Measurements from ENCODE around the gene MTHFR.
"Not testable (repeated sequence)": the region's sequence is repeated elsewhere in the genome, so short reads cannot be mapped to it uniquely, and the experiment has no call there.

The MTHFR gene

DNA sequence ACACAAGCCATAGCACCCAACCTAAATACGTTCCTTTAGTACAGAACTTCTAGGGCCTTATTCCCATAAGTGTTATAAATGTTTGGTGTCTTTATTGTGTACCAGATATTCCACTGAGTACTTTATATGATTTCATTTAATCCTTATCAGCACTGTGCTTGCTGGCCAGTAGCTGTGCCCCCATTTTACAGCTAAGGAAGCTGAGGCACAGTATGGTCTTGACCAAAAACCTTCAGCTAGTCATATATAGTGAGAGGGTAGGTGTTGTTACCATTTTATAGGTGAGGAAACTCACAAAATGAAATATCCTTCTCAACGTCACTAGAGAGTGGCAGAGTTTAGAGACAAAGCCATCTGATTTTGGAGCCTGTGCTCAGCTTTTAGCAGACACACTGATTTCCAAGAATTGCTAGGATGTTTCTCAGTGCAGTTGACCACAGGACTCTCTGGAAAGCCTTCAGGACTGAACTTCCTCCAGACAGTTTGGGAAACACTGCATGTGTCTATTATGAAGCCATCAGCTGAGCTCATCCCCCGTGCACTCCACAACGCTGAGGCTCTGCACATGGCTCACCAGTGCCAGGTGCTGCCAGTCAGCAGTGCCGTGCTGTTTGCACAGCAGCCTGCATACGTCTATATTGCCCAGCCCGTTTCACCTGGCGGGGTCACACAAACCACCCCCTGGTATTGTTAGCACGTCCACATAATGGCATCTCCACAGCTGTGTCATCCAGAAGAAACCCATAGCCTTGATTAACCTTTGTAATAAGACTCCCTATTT, 26.4 kb upstream of the MTHFR start:
- peak; percentile 19 to 58 for DNase-seq

DNA sequence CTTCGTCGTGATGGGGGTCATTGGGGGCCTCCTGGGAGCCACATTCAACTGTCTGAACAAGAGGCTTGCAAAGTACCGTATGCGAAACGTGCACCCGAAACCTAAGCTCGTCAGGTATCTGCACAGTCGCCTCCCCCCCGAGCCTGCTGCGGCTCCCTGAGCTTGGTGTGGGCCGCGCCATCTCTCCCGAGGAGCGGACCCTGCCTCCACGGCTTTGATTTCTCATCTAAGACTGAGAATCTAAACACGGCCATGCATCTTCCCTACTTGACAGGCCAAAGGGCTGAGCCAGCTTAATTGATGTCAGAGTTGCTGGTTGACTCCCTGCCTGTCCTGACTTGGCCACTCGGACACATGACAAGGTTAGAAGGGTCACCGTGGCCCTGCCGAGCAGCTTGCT, 22.7 kb upstream of the MTHFR start:
- no peak for DNase-seq

DNA sequence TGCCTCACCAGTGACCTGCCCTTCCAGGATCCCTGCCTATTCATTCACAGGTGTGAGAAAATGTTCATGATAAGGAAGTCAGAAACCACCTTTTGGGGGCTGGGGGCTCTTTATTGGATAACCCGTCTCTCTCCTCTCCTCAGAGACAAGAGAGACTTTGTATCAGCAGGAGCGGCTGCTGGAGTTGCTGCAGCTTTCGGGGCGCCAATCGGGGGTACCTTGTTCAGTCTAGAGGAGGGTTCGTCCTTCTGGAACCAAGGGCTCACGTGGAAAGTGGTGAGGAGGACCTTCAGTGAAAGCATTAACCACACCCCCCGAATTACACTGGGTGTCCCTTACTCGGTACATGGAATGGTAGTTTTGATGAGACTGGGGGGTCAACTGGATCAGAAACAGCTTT, 21.2 kb upstream of the MTHFR start:
- DNase-seq = no peak

DNA sequence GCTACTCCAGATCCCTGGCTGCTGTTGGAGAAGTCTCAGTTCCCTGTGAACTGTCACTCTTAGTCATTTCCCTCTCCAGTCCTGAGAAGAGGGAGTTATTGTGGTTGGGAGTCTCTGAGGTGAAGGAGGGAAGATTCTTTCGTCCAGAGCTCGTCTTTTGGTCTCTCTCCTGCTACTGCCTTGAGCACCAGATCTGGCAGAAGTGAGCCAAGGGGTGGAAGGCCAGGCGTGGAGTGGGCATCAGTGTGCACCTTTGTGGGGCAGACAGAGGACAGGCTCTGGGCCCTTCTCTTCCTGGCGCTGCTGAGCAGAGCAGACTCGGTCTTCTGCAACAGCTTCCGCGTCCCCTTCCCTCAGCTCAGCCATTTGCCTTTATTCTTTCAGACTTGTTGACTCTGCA, 19.4 kb upstream of the MTHFR start:
- DNase-seq = no peak

DNA sequence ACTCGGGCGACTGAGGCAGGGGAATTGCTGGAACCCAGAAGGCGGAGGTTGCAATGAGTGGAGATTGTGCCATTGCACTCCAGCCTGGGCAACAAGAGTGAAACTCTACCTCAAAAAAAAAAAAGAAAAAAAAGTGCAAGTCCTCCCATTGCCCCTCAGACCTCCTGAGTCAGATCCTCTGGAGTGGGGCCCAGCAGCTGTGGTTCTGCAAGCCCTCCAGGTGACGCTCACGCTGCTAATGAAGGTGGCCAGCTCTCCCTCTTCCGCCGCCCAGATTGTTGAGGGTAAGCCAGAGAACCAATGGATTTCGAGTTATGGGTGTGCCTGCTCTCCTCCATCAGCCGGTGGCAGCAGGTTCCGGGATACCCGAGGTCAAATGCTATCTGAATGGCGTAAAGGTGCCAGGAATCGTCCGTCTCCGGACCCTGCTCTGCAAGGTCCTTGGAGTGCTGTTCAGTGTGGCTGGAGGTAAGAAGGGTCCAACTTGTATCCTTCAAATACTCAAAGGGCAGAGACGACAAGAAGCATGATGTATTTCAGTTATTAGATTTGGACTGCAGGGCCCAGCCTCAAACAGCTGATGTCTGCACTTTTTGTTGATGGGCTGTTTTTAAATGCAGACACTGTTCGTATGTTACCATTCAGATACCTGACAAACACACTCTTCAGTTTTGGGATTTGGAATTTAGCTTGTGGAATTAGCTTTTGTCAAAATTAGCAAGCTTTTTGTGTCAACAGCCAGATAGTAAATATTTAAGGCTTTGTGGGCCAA, 17.8 kb upstream of the MTHFR start:
- DNase-seq = no peak

DNA sequence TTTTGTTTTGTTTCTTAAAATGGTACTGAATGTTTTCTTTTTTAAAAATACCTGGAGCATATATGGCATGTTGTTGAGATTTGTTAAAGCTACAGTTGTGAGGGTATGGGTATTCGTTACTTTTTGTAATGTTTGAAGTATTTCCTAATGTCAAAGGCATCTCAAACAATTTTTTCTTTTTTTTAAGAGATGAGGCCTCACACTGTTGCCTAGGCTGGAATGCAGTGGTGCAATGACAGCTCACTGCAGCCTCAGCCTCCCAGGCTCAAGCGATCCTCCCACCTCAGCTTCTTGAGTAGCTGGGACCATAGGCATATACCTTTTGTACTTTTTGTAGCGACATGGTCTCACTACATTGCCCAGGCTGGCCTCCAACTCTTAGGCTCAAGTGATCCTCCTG, 16.3 kb upstream of the MTHFR start:
- DNase-seq = no peak

DNA sequence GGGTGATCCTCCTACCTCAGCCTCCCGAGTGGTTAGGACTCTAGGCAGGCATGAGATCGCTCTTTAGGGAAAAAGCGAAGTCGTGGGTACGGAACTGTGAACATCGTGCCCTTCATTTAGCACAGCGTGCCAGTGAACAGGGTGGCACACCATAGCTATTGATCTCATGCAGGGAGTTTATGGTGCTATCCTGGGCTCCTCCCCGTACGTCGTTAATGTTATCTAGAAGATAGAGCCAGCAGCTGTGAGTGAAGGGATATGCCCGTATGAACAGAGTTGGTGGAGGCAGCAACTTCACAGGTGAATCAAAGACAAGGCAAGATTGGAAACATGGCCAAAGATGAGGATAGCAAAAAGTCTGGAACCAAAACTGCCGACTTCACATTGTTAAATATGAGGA, 11.4 kb upstream of the MTHFR start:
- no peak for DNase-seq

DNA sequence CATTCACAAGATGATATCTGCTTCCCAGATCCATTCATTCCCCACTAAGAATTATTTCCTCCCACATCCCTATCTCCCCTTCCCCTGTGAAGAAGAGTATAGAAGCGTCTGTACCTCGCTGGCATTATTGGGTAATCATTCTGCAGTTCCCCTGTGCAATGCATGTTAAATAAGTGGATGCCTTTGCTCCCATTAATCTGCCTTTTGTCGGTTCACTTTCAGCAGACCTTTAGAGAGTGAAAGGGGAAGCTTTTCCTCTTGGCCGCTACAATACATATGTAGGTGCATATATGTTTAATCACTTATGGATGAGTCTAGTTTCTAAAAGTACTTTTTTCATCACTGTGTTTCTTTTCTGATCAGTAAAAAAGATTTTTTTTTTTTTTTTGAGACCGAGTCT, 7.3 kb upstream of the MTHFR start:
- DNase-seq = no peak

DNA sequence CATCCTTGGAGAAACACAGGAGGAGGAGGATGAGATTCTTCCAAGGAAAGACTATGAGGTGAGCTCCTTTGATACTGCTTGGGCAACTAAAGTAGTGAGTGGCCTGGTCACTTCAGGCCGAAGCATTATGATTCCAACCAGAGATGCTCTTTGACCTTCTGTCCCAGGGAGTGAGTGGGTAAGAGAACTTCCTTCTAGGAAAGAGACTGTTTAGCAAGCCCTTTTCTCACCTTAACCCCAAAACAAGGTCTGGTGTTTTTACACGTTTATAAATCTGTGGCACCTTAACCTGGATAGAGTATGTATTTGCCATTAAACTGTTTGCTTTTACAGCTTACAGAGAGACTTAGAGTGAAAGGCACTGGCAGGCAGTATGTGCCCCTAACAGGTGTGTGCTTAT, 1.4 kb upstream of the MTHFR start:
- DNase-seq = no peak

DNA sequence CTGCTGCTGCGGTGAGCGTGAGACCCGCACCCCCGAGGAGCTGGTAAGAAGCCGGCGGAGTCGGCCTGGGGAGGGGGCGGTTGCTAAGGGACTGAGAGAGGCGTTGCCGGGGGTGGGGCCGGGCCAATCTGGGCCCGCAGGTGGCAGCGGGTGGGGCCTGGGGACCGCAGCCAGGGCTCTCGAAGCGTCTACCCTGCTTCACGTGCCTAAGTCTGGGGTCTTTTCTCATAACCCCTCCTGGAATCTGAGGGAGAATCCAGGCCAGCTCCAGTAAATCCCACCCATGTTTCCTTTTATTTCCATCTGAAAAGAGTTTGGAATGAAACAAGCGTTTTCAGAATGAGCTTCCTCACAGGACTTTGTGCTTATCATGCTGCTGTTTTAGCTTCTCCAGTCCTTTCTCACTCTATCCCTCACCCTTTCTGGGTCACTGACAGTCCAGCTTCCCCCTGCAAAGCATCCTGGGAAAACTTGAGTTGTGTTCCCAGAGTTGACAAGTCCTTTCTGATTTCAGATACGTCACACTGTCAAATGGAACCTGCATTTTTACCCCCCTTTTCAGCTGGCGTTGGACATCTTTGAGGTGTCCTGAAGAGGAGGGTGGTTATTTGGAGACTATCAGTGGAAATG, 658 bp upstream of the MTHFR start:
- DNase-seq = no peak

DNA sequence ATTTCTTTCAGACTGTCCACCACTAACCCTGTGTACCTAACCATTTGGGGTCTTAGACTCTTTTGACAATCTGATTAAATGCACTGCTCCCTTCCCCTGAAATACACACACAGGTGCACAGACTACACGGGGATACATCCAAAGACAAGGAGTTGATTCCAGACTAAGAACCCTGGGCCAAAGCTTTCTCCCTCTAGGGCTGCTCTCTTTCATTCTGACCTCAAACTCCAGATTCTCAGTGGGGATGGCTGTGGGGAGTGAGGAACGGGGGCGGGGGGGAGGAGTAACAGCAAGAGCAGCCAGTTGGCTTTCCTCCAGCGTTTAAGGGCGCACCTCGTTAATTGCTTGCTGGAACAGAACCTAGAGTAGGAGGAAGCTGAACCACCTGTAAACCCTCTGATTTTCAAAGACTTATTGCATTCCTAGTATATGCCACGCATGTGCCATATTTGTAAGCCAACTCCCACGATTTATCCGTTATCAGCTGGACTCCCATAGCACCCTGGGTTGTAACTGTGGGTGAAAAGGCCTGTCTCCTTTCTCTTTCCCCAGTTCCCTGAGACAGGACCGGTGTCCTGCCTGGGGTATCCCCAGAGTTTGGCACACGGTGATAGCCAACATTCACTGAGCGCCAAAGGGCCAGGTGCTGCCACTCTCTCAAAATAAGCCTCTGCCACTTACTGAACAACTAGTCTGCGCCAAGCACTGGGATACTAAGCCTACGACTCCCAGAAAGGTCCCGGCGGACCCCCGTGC, 920 bp downstream of the MTHFR start:
- DNase-seq = peak in 1 of 2 experiments; percentile 8

DNA sequence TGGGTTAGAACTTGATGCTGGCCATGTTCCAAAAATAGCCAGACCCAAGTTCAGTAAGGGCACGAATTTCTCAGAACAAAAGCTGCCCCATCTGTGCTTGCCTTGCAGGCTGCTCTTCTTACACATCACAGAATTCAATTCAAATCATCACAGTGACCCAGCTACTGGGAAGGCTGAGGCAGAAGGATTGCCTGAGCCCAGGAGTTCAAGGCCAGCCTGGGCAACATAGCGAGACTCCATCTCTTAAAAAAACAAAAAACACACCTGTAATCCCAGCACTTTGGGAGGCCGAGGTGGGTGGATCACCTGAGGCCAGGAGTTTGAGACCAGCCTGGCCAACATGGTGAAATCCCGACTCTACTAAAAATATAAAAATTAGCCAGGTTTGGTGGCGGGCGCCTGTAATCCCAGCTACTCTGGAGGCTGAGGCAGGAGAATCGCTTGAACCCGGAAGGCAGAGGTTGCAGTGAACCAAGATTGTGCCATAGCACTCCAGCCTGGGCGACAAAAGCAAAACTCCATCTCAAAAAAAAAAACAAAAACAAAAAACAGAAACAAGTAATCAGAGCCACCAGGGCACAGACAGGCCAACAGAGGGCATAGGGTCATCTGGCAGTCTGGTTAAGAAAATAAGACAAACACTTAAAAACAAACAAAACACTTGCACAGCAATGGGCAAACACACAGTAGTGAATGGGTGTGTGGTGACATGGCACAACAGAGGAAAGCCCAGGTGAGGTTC, 1.7 kb downstream of the MTHFR start:
- not testable (repeated sequence) for DNase-seq

DNA sequence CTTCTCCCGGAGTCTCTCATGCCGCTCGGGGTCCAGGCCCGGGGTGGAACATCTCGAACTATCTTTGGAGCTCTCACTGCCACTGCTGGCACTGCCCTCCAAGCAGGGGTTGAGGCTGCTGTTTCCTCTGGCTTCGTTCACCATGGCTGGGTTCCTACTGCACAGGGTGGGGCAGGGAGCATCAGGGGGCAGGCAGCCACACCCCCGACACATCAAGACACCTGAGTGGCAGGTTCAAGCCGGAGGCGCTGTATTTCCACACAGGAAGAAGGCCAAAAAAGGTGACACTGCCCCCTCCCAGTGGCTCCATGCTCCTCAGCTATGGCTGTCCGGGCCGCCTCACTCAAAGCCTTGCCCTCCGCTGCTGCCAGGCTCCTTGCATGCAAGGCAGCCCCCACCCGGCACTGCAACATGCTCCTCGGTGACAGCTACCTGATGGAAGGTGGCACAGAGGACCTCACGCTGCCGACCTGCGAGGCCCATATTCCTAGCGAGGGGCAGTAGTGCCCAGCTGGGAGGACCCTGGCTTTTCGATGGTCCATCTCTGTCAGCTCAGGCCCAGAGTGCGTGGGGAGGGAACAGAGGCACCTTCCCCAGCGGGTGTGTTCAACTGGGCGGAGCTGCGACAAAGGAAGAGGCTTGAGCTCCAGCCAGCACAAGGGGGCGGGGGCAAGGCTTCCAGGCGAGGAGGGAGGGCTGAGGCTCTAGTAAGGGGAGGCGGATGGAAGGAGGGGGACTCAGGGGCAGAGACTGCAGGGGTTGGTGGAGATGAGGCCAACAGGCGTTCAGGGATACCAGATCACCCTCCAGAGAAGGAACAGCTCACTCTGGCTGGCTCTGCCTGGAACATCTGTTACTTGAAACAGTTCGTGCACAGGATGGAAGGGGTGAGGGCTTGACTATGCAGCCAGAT, 2.5 kb downstream of the MTHFR start:
- DNase-seq = peak; percentile 60 to 84

DNA sequence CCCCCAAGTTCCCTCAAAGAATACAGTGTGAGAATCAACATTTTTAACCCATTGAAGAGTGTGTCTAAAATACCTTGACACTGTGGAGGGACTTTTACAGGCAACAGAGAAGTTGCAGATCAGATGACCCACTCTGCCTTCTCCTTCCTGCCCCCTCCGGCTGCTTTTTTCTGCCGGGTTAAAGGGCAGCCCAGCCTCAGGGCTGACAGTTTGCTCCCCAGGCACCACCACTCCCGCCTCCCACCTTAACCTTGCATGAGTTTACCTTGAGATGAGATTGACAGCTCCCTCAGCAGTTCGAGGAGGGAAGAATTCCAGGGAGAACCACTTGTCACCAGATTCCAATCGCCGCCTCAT, 3.2 kb downstream of the MTHFR start:
- DNase-seq = no peak

DNA sequence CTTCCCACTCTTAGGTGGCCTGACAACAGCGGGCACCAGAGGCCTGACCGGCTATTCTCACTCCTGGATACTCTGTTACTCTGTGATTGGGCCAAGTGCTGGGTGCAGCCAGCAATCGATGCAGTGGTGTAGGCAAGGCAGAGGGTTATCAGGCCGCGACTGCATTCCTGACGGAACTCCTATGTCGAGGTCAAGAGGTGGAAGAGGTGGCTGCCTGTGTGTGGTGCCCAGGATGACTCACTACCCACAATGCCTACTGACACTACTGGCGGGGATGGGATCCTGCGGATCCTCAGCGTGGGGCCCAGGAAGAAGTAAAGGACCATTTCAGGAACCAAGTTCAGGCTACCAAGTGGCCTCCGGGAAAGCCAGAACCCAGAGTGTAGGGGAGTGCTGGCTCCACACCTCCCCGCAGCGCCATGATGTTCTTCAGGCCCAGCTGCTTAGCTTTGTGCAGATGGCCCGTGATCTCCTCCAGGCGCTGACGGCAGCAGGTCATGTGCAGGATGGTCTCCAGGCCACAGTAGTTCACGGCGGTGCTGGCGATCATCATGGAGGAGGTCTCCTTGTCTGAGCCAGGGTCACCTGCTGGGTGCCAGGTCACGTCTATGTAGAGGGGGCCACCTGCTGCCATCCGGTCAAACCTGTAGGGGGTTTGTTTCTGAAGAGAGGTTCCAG, 4.9 kb downstream of the MTHFR start:
- DNase-seq = no peak

DNA sequence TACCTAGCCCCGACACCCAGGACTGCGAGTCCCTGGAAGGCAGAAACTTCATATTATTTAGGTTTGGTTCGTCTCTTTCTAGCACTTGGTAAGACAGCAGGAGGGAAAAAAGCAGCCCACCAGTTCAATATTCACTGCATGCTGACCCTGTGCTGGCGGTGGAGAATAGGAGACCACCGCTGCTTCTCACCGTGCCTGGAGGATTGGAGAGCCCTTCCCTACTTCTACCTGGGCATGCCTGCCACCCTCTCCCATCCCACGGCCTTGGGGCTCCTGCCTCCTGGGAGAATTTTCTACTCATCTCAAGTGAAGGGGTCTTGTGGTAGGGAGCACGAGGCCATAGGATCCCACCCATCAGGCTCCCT, 5.4 kb downstream of the MTHFR start:
- DNase-seq = no peak

DNA sequence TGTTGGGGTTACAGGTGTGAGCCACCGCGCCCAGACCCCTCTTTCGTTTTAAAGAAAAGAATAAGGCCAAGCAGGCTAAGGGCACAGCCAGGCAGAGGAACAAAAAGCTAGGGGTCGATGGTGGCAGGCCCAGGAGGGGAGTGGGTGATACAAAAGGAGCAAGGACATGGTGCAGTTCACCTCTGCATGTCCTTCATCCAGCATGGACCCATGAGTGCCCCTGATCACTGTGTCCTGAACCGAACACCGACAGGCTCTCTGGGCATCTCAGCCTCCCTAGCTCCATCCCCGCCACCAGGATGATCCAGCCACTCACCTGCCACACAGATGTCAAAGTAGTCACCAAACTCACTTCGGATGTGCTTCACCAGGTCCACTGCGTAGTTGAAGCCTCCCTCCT, 5.9 kb downstream of the MTHFR start:
- DNase-seq = no peak

DNA sequence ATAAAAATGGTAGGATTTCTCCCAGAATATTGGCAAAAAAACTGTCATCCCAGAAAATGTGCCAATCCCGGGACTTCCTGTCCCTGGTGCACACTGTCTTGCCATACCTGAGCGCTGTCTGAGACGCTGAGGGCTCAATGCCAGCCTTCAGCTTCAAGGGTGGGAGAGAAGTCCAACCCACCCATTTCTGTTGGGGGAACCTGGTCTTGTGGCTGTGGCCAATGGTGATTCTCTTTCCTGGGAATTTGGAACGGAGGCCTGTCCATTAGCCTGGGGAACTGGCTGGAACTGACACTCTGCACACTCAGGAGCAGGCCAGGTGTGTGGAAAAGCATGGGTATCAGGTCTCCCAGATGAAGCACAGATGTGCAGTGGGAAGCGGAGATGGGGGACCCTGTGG, 6.7 kb downstream of the MTHFR start:
- DNase-seq = no peak

DNA sequence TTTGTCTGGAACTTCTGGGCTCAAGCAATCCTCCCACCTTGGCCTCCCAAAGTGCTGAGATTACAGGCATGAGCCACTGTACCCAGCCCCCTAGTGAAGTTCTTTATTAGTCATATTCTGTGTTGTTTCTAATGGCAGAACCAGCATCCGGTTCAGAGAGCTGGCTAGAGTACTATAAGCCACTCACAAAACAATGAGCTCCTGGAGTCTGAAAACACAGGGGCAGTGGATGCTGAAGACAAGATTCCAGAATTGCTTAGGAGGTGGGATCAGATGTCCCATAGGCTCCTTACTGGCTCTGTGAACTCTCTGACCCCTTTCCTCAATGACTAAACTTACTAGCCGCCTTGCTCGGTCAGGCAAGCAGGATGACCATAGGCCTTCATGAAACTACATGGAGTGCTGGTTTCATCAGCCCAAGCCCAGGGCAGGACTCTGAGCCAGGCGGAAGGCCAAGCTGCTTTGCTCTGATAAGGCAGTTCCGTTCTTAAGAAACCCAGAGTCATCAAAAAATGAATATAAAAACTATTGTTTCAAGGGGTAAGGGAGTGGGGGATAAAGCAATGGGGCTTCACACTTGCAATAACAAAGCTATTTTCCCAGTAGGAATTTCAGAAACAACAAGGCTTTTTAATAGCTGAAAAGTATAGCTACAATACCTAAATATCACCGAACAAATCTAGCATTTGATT, 8.1 kb downstream of the MTHFR start:
- no peak for DNase-seq

Measured in NCI-H526 (cell line).